K562 (cell line): ENCODE results near the gene KCNA10. TPM values are rescaled to one million over a fixed set of nuclear protein-coding genes. Genes with fewer than 3 reads are reported as not detected.

Experiments
- ATAC-seq: fragments of 200-7000 bp; cut with Tn5 transposase; 3 replicates; pipeline ENCODE4 v1.9.1; 2020; ENCODE audit warnings: moderate library complexity
- BruUV-seq: library from RNA; stranded (reverse); fragments of 400-500 nt; replicated peaks from 2 replicates; lab custom pipeline; 2021; lab: Mats Ljungman, UMichigan
- CTCF ChIA-PET: fragments of 300-600 bp; formaldehyde crosslinking; extraction: SDS; loops from one replicate; lab custom pipeline; 2021; ENCODE audit warnings: low intra/inter-chr PET ratio; lab: Yijun Ruan, JAX
- POLR2A ChIA-PET: fragments of 300-600, 350-650 bp; sonication (Branson Sonifier 250); formaldehyde crosslinking; extraction: SDS; loops from one replicate; lab custom pipeline; 2021; ENCODE audit warnings: antibody characterized with exemption, inconsistent platforms; lab: Yijun Ruan, JAX
- DNase-seq, 4 experiments: peaks; one replicate each; pipeline versions ENCODE4 v3.0.0 to v3.0.0-alpha.2; 2011 to 2018; ENCODE audit warnings: low spot score in 3 of 4, mixed read lengths in 3 of 4; ENCODE audit errors: extremely low read depth in 1 of 4
- FAIRE-seq: peaks from 2 replicates; lab custom pipeline; 2011; peaks lifted over from hg19 to GRCh38; lab: Jason Lieb, UNC
- H2AFZ ChIP-seq: 2 replicates; pipeline ENCODE4 v1.6.0; 2011; ENCODE audit warnings: low read depth, low read length, control low read depth, inconsistent platforms
- H3K27ac ChIP-seq: fragments of 200-600 bp; 3 replicates; pipeline ENCODE4 v1.8.0; 2011; ENCODE audit warnings: low read depth, mild to moderate bottlenecking, control low read depth, inconsistent platforms, low read length, moderate library complexity, mixed read lengths; ENCODE audit errors: extremely low read depth
- H3K27me3 ChIP-seq, 2 experiments: fragments of 300-600 bp in 1 of 2; 2 replicates in 1 of 2; 3 replicates in 1 of 2; pipeline versions ENCODE4 v1.6.0 to v1.8.0; 2011; ENCODE audit warnings: inconsistent platforms in 2 of 2, low read length in 2 of 2, mild to moderate bottlenecking in 1 of 2, mixed read lengths in 1 of 2, moderate library complexity in 1 of 2; ENCODE audit not compliant: control insufficient read depth in 2 of 2, insufficient read depth in 2 of 2
- H3K36me3 ChIP-seq: fragments of 300-600 bp; 3 replicates; pipeline ENCODE4 v1.8.0; 2011; ENCODE audit warnings: mild to moderate bottlenecking, low read length, inconsistent platforms; ENCODE audit not compliant: control insufficient read depth, insufficient read depth
- H3K4me1 ChIP-seq, 2 experiments: fragments of 200-600 bp in 1 of 2; replicated peaks in 1 of 2; 2 replicates in 1 of 2; 3 replicates in 1 of 2; pipeline versions ENCODE4 v1.5.1 to v1.8.0; 2011; ENCODE audit warnings: inconsistent platforms in 2 of 2, low read length in 2 of 2, mild to moderate bottlenecking in 1 of 2, mixed read lengths in 1 of 2, moderate library complexity in 1 of 2; ENCODE audit not compliant: control insufficient read depth in 2 of 2, insufficient read depth in 2 of 2
- H3K4me2 ChIP-seq: 2 replicates; pipeline ENCODE4 v1.6.1; 2011; ENCODE audit warnings: low read length, control low read depth, inconsistent platforms, mixed read lengths; ENCODE audit not compliant: insufficient read depth
- H3K4me3 ChIP-seq: fragments of 200-600 bp; sonication (generic), shearing (Covaris generic); 2 replicates; pipeline ENCODE4 v1.5.1; 2016; ENCODE audit warnings: control low read depth, inconsistent platforms
- H3K79me2 ChIP-seq: fragments of 200-600 bp; 3 replicates; pipeline ENCODE4 v1.8.0; 2011; ENCODE audit warnings: low read length, inconsistent platforms; ENCODE audit not compliant: control insufficient read depth, insufficient read depth
- H3K9ac ChIP-seq, 2 experiments: 2 replicates each; pipeline versions ENCODE4 v1.6.0 to v1.6.1; 2011; ENCODE audit warnings: low read depth in 2 of 2, low read length in 2 of 2, control low read depth in 1 of 2, inconsistent platforms in 1 of 2, mild to moderate bottlenecking in 1 of 2, mixed read lengths in 1 of 2; ENCODE audit not compliant: insufficient read depth in 1 of 2
- H3K9me1 ChIP-seq: one replicate; pipeline ENCODE4 v1.6.0; 2011; ENCODE audit warnings: inconsistent platforms, mild to moderate bottlenecking, low read length, moderate library complexity; ENCODE audit not compliant: control insufficient read depth, insufficient read depth
- H3K9me3 ChIP-seq: replicated peaks from 2 replicates; pipeline ENCODE4 v1.5.1; 2011; ENCODE audit warnings: low read depth, low read length, inconsistent platforms; ENCODE audit not compliant: control insufficient read depth, insufficient read depth
- H4K20me1 ChIP-seq: replicated peaks from 2 replicates; pipeline ENCODE4 v1.6.1; 2011; ENCODE audit warnings: low read length, inconsistent platforms, mixed read lengths; ENCODE audit not compliant: control insufficient read depth, insufficient read depth
- ELF2 ChIP-seq: fragments of 250-450 bp; sonication (Bioruptor Pico); IDR thresholded peaks from 2 replicates; pipeline ENCODE4 v1.5.0; 2021; ENCODE audit warnings: mild to moderate bottlenecking
- HMGN3 ChIP-seq: IDR thresholded peaks from 2 replicates; pipeline ENCODE4 v1.6.1; 2011; ENCODE audit warnings: borderline replicate concordance, low read depth, mild to moderate bottlenecking, mixed read lengths, low read length; ENCODE audit not compliant: insufficient read length; ENCODE audit errors: extremely low read depth
- RFX1 ChIP-seq: fragments of 450-650 bp; IDR thresholded peaks from 2 replicates; pipeline ENCODE4 v1.6.1; 2016; ENCODE audit warnings: mild to moderate bottlenecking, moderate library complexity
- U2AF2 ChIP-seq: fragments of 200-400 bp; formaldehyde crosslinking; optimal IDR thresholded peaks from 2 replicates; pipeline ENCODE3; 2017; ENCODE audit warnings: low read depth, mild to moderate bottlenecking, low read length
- YBX1 ChIP-seq: fragments of 450-650 bp; IDR thresholded peaks from 2 replicates; pipeline ENCODE4 v1.7.1; 2016; ENCODE audit warnings: mild to moderate bottlenecking
- ZNF197 ChIP-seq: fragments of 200-800 bp; sonication (Bioruptor generic); IDR thresholded peaks from 2 replicates; pipeline ENCODE4 v1.6.1; 2016; ENCODE audit warnings: low read depth, missing genetic modification characterization, missing compliant biosample characterization
- ZNF212 ChIP-seq: fragments of 450-650 bp; formaldehyde crosslinking; IDR thresholded peaks from 2 replicates; pipeline ENCODE4 v1.4.0; 2020; ENCODE audit warnings: mild to moderate bottlenecking
- ZNF263 ChIP-seq: sonication (generic); formaldehyde crosslinking; IDR thresholded peaks from 2 replicates; pipeline ENCODE4 v1.8.0; 2022; ENCODE audit warnings: mild to moderate bottlenecking, missing genetic modification reagents, borderline replicate concordance
- ZNF3 ChIP-seq: fragments of 250-450 bp; sonication (Bioruptor Pico); IDR thresholded peaks from 2 replicates; pipeline ENCODE4 v1.5.0; 2021; ENCODE audit warnings: mild to moderate bottlenecking, moderate library complexity
- WGBS: fragments of 100-300 bp; shearing (Covaris generic); methylation state at CpG from one replicate; pipeline ENCODE4 v1.1.6; 2016; ENCODE audit warnings: low coverage, mixed read lengths; ENCODE audit not compliant: insufficient coverage; ENCODE audit errors: missing lambda C conversion rate; 5-methylcytosine and 5-hydroxymethylcytosine counted together
- in situ Hi-C: fragments of 300-500 bp; cut with MboI; formaldehyde crosslinking; loops from 4 replicates; pipeline ENCODE4 v1.15.0; 2018; ENCODE audit warnings: inconsistent platforms, mixed read lengths
- intact Hi-C: fragments of 100-400 bp; cut with micrococcal nuclease; formaldehyde crosslinking; loops from 2 replicates; pipeline ENCODE4 v1.14.2; 2022
- polyA plus RNA-seq, 8 experiments: library from polyadenylated mRNA; depleted of rRNA in 4 of 8; stranded (reverse) in 5 of 8; unstranded in 3 of 8; fragments of >200 nt; fragmentation: Nextera tagmentation in 2 of 8; fragmentation: Illumina TruSeq in 1 of 8; extraction: Ambion mirVana in 2 of 8; extraction: Trizol in 1 of 8; gene quantifications; 2 replicates each; pipeline versions ENCODE4 v1.2.1 to v1.2.3, GENCODE V29; 2011 to 2014; ENCODE audit warnings: inconsistent platforms in 1 of 8, missing spikeins in 1 of 8
- total RNA-seq, 7 experiments: library from RNA; depleted of rRNA in 6 of 7; stranded (reverse); fragments of >200 nt in 6 of 7; fragmentation: Illumina TruSeq in 2 of 7; extraction: Trizol in 2 of 7; gene quantifications; 2 replicates each; pipeline versions ENCODE4 v1.2.1 to v1.2.3, GENCODE V29; 2011 to 2021; ENCODE audit warnings: low replicate concordance in 1 of 7

The KCNA10 gene
- total and polyA plus RNA-seq, 9 of the 15 experiments (the other 6 are each of a cell fraction or from before 2014, with no cell fraction given) = not detected

- ChIA-PET POLR2A (interaction anchor here (0.6 kb wide), 1 partner anchor 38 kb away, joined by 3 read pairs; no protein-coding TSS in a partner anchor), CTCF (no interaction called here)
- Histone ChIP-seq H3K9me3 (no peaks in the 10 kb centered on the region), H3K4me1 (no peaks in the 10 kb centered on the region), H3K36me3 (no peaks in the 10 kb centered on the region), H3K9me1 (no peaks in the 10 kb centered on the region), H3K27ac (no peak overlapping the region), H3K79me2 (no peaks in the 10 kb centered on the region), H3K4me3 (no peak overlapping the region), H3K4me2 (no peak overlapping the region), H3K27me3 (peaks cover 2 to 42% of the 10 kb centered on the region in 2 experiments; a peak in 4 of 5 replicates), H3K9ac (no peak overlapping the region), H2AFZ (no peak overlapping the region), H4K20me1 (peaks cover 3% of the 10 kb centered on the region)
- no TSS peak for BruUV-seq
- no peak for DNase-seq
- ATAC-seq = no peak
- TF ChIP-seq RFX1 = no peak
- TF ChIP-seq YBX1 = no peak
- TF ChIP-seq U2AF2 = no peak
- TF ChIP-seq ZNF3 (CRISPR knock-in tag) = no peak
- TF ChIP-seq HMGN3 = no peak
- TF ChIP-seq ZNF263 (CRISPR knock-in tag) = no peak
- no peak for TF ChIP-seq ZNF212 (CRISPR knock-in tag)
- TF ChIP-seq ELF2 (CRISPR knock-in tag) = no peak
- TF ChIP-seq ZNF197 (CRISPR knock-in tag) = no peak
- intact Hi-C loops (no loop called here), in situ Hi-C loops (loop anchor here (10.0 kb wide), 1 partner anchor 479 kb away; no protein-coding TSS in a partner anchor)
- 4% methylated on average over 5 of the region's 5 CpGs for WGBS
- FAIRE-seq = no peak
Measured at GRCh38 chr1:110515891-110516290, 3.1 kb downstream of the KCNA10 start.
